Esophagus muscularis mucosa (tissue), 3 donors: ENCODE data around the gene RYR2.
A peak's percentile ranks its signal among the peaks of the same experiment; 100 is the strongest.

Source experiments
- CTCF ChIP-seq, 3 experiments: fragments of 200-600 bp in 2 of 3; fragments of 450-650 bp in 1 of 3; sonication (generic) in 2 of 3; IDR thresholded peaks; one replicate each; pipeline ENCODE4 v1.5.1; 2017 to 2019; ENCODE audit warnings: antibody characterized with exemption in 3 of 3, mild to moderate bottlenecking in 2 of 3, moderate library complexity in 1 of 3
- POLR2A ChIP-seq: fragments of 450-650 bp; IDR thresholded peaks from one replicate; pipeline ENCODE4 v1.6.1; 2017; ENCODE audit warnings: antibody characterized with exemption, moderate library complexity, mild to moderate bottlenecking, low read depth
- POLR2AphosphoS5 ChIP-seq, 2 donors: sonication (generic); formaldehyde crosslinking; IDR thresholded peaks; one replicate each; pipeline ENCODE4 v1.6.1; 2017; ENCODE audit warnings: antibody characterized with exemption in 2 of 2

GRCh38 chr1:237736372-237737029, 694.5 kb downstream of the RYR2 start:
- TF ChIP-seq CTCF (IDR thresholded peaks at IDR 0.05) (peak; percentile 33 to 47 (median 41)), POLR2AphosphoS5 (IDR thresholded peaks at IDR 0.05) (no peak), POLR2A (no peak)
